ENCODE data around the gene NOX3.

DNA sequence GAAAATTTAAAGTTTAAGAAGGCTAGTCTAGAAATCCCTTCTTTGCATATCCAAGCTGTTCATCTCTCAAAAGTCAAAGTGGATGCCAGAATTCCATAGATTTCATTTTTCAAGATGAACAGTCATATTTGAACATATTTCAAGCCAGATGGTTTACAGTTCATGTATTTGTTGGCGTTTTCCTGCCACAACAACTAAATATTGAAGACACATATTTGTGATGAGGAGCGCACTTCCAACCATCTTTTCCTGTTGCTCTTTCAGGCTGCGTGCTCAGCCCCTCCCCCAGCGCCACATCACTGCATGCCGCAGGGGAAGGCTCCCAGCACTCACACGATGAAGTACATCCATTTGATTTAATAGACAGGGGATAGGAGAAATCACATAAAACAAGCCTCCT, 5.9 kb upstream of the NOX3 start:
- TF ChIP-seq EZH2 (IDR thresholded peaks at IDR 0.05; ENCODE audit: insufficient read depth, poor library complexity, severe bottlenecking) (no peak), EZH2phosphoT487 (IDR thresholded peaks at IDR 0.05; ENCODE audit: insufficient read depth, low read depth) (no peak)

All from GM23248 (cell line).